SJSA1 (cell line): ENCODE data around the gene AP5Z1. TPM values are rescaled to one million over a fixed set of nuclear protein-coding genes. Genes with fewer than 3 reads are reported as not detected.

Source experiments
- DNase-seq, 2 experiments: peaks; one replicate each; pipeline ENCODE4 v3.0.0-alpha.2; 2015 to 2020; ENCODE audit warnings: low spot score in 2 of 2, low read depth in 1 of 2
- H3K27ac ChIP-seq: fragments of 250-450 bp; sonication (Bioruptor Pico); 2 replicates; pipeline ENCODE4 v1.5.1; 2020; ENCODE audit warnings: mild to moderate bottlenecking, moderate library complexity
- H3K27me3 ChIP-seq: fragments of 250-450 bp; sonication (Bioruptor Pico); replicated peaks from 2 replicates; pipeline ENCODE4 v1.5.1; 2020; ENCODE audit warnings: mild to moderate bottlenecking, moderate library complexity
- H3K36me3 ChIP-seq: fragments of 250-450 bp; sonication (Bioruptor Pico); 2 replicates; pipeline ENCODE4 v1.5.1; 2020; ENCODE audit warnings: mild to moderate bottlenecking
- H3K4me1 ChIP-seq: fragments of 250-450 bp; sonication (Bioruptor Pico); replicated peaks from 2 replicates; pipeline ENCODE4 v1.6.1; 2021; ENCODE audit warnings: mild to moderate bottlenecking
- H3K4me3 ChIP-seq: fragments of 250-450 bp; sonication (Bioruptor Pico); 2 replicates; pipeline ENCODE4 v1.5.1; 2020; ENCODE audit warnings: mild to moderate bottlenecking
- H3K9me3 ChIP-seq: fragments of 250-450 bp; sonication (Bioruptor Pico); replicated peaks from 2 replicates; pipeline ENCODE4 v1.5.1; 2020; ENCODE audit warnings: mild to moderate bottlenecking
- total RNA-seq: library from RNA; depleted of rRNA; stranded (reverse); fragments of >200 nt; shearing (Covaris generic); gene quantifications from 2 replicates; pipeline ENCODE4 v1.2.3, GENCODE V29; 2014

The AP5Z1 gene
- total RNA-seq, 1 experiment from 2014 or later, result 37.7 TPM

DNA sequence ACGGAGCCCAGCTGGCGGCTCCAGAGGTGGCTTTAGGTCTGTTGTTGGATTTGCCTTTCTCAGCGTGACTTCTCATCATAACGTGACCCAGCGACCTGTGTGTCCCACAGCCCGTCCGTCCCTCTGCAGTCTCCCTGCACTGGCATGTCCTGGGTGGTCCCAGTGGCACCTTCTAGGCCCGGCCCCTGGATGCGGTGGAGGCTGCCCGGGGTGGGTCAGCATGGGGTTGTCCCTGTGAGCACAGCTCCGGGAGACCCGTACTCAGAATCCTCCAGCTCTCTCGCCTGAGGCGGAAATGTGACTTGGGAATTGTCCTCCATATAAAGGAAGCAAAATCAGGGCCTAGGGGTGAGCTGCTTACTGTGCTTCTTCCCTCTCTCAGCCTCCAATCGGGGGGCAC lies 25.6 kb upstream of the AP5Z1 start:
- no peaks in the 10 kb centered on the region for H3K9me3 ChIP-seq
- no peak overlapping the region for H3K4me3 ChIP-seq
- H3K36me3 ChIP-seq, result peaks cover 37% of the 10 kb centered on the region
- H3K4me1 ChIP-seq, result peaks cover 13% of the 10 kb centered on the region
- no peak overlapping the region for H3K27ac ChIP-seq
- H3K27me3 ChIP-seq, result no peaks in the 10 kb centered on the region
- no peak for DNase-seq

DNA sequence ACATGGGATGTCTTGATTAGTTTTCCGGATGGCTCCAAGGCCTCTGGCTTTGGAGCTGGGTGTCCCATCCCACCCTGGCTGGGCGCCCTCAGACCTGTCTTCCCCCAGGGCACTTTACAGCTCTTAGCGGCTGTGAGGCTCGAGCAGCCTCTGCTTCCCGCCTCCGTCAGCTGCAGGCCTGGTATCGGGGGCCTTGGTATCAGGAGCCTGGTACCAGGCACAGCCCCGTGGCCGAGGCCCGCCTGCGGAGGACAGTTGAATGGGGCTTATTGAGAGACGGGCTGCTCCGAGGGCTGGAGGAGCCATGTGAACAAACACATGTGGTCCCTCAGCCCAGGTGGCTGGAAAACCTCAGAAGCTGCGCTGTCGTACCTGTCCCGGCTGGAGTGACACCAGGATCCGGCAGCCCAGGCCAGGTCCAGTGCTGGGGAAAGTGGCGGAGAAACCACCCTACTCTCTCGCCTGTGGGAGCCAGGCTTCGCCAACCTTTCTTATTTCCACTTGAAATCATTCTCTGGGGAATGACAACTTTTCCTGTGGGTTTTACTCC lies 23.9 kb upstream of the AP5Z1 start:
- no peak for DNase-seq
- Histone ChIP-seq H3K9me3 (no peaks in the 10 kb centered on the region), H3K36me3 (peaks cover 53% of the 10 kb centered on the region), H3K4me3 (no peak overlapping the region), H3K27ac (no peak overlapping the region), H3K4me1 (peaks cover 5% of the 10 kb centered on the region), H3K27me3 (no peaks in the 10 kb centered on the region)

DNA sequence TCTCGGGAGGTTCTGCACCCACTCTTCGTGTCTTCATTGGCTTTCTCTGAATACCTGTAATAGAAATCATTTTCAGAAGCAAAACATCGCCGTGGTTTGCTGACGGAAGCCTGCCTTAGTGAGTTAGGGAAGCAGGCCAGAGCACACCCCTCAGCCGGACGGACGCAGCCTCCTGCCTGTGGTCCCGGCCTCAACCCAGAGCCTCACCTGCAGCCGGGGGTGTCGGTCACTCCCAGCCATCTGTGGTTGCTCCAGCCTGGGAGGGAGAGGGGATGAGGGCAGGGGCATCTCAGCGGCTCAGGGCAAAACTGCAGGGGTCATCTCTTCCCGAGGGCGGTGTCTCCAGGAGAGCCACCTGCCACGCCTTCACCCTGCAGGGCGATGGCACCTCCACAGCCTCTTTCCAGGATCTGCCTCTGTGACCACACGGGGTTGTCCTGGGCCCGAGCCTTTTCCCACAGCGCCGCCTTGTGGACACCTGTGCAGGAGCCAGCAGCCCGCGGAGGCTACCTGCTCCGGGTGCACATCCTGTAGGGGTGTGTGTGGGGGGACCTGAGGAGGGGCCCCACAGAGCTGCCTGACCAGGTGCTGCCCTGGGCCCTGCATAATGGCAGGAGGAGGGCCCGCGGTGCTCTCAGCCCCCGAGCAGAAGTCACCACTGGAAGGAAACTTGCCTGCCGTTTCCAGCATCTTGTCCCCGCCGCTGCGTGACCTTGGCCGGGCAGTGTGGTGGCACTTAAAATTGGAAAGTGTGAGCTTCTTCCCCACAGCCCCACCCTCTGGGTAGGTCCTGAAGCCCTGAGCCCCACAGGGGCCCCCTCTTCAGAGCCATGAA lies 21.6 kb upstream of the AP5Z1 start:
- Histone ChIP-seq H3K27me3 (no peaks in the 10 kb centered on the region), H3K4me1 (no peaks in the 10 kb centered on the region), H3K36me3 (peaks cover 62% of the 10 kb centered on the region), H3K27ac (no peak overlapping the region), H3K4me3 (no peak overlapping the region), H3K9me3 (no peaks in the 10 kb centered on the region)
- peak; percentile 53 to 83 for DNase-seq

DNA sequence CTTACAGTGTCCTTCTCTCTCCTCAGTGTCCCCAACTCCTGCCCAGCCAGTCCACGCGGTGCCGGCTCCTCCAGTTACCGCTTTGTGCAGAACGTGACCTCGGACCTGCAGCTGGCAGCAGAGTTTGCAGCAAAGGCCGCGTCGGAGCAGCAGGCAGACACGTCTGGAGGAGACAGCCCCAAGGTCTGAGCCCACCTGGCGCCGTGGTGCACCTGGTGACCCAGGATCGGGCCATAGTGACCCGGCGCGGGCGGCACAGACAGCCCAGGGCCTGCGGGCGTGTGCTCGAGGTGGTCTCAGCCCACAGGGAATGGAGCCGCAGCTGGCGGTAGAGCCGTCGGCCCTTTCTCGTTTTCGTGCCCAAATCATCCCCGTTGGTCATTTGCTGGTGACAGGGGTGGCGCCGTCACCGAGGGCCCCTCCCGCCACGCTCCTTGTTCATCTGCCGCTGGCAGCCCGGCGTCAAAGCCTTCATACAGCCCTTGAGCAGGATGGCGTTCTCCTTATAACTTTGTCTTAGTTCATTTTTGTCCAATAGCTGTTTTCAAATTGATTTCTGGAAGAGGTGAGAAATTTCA lies 20.9 kb upstream of the AP5Z1 start:
- no peak for DNase-seq
- Histone ChIP-seq H3K36me3 (peaks cover 67% of the 10 kb centered on the region), H3K9me3 (no peaks in the 10 kb centered on the region), H3K27ac (no peak overlapping the region), H3K27me3 (no peaks in the 10 kb centered on the region), H3K4me3 (no peak overlapping the region), H3K4me1 (no peaks in the 10 kb centered on the region)

DNA sequence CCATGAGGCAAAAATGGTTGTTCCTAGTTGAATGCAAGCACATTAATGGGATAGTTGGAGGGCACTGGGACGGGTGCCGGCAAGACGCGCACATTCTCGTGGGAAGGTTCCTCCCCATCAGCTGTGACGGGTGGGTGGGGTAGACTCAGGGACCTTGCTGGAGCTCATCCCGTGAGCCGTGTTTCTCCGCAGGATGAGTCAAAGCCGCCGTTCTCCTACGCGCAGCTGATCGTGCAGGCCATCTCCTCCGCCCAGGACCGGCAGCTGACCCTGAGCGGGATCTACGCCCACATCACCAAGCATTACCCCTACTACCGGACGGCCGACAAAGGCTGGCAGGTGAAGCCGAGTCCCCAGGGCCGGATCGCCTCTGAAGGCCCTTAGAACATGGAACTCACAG lies 20.4 kb upstream of the AP5Z1 start:
- Histone ChIP-seq H3K9me3 (no peaks in the 10 kb centered on the region), H3K27ac (no peak overlapping the region), H3K4me3 (no peak overlapping the region), H3K36me3 (peaks cover 69% of the 10 kb centered on the region), H3K27me3 (no peaks in the 10 kb centered on the region), H3K4me1 (no peaks in the 10 kb centered on the region)
- no peak for DNase-seq

DNA sequence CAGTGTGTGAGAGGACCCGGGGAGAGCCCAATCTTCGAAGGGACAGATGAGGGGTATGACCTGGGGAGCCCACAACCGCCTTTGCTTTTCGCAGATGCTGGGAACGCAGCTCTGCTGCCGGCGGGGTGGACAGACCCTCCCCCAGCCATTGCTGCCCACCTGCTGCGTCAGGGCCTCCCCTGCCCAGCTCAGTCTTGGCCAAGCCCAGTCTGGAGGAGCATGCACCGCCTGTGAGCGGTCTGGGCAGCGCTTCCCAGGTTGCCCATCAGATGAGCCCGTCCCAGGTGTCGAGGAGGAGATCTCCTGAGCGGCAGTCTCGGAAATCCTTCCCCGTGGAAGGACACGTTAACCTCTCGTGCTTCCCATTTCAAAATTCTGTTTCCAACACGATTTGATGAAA lies 17.3 kb upstream of the AP5Z1 start:
- Histone ChIP-seq H3K27me3 (no peaks in the 10 kb centered on the region), H3K4me1 (no peaks in the 10 kb centered on the region), H3K4me3 (no peak overlapping the region), H3K27ac (no peak overlapping the region), H3K9me3 (no peaks in the 10 kb centered on the region), H3K36me3 (peaks cover 89% of the 10 kb centered on the region)
- no peak for DNase-seq

DNA sequence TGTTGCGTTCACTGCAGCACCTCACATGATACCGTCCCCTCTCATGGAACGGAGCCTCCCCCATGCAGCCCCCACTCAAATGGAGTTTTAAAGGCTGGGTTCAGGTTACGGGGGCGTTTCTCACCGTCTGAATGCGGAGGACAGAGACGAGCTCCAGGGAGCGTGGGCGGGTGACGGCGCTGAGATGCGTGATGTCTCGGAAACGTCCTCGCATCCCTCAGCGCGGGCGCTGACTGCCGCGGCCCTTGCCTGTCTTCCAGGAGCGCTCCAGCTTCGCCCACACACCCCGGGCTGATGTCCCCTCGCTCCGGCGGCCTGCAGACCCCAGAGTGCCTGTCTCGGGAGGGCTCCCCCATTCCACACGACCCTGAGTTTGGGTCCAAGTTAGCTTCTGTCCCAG lies 16.6 kb upstream of the AP5Z1 start:
- H3K27ac ChIP-seq, result no peak overlapping the region
- H3K36me3 ChIP-seq, result peaks cover 90% of the 10 kb centered on the region
- H3K4me1 ChIP-seq, result no peaks in the 10 kb centered on the region
- H3K27me3 ChIP-seq, result no peaks in the 10 kb centered on the region
- H3K9me3 ChIP-seq, result no peaks in the 10 kb centered on the region
- H3K4me3 ChIP-seq, result no peak overlapping the region
- DNase-seq, result no peak

DNA sequence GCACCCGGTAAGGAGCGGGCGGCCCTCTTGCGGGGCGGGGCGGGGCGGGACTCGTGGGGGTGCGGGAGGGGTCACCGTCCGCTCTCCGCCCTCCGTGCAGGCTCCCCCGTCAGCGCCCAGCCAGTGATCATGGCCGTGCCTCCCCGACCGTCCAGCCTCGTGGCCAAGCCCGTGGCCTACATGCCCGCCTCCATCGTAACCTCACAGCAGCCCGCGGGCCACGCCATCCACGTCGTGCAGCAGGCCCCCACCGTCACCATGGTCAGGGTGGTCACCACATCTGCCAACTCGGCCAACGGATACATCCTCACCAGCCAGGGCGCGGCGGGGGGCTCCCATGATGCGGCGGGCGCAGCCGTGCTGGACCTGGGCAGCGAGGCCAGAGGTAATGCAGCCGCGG lies 16.2 kb upstream of the AP5Z1 start:
- H3K36me3 ChIP-seq, result peaks cover 91% of the 10 kb centered on the region
- H3K27me3 ChIP-seq, result no peaks in the 10 kb centered on the region
- no peaks in the 10 kb centered on the region for H3K4me1 ChIP-seq
- H3K27ac ChIP-seq, result no peak overlapping the region
- H3K9me3 ChIP-seq, result no peaks in the 10 kb centered on the region
- no peak for DNase-seq
- no peak overlapping the region for H3K4me3 ChIP-seq

DNA sequence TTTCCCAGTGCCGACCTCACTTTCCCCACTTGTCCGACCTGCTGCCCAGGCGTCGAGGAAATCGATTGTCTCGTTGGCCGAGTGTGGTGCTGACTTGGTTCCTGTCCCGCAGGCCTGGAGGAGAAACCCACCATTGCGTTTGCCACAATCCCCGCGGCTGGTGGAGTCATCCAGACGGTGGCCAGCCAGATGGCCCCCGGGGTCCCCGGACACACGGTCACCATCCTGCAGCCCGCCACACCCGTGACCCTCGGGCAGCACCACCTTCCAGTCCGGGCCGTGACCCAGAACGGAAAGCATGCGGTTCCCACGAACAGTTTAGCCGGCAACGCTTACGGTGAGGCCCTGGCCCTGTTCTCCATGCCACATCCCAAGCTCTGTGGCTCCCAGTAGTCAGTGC lies 14.5 kb upstream of the AP5Z1 start:
- no peaks in the 10 kb centered on the region for H3K4me1 ChIP-seq
- no peak for DNase-seq
- no peak overlapping the region for H3K4me3 ChIP-seq
- no peaks in the 10 kb centered on the region for H3K9me3 ChIP-seq
- H3K36me3 ChIP-seq, result peaks cover 91% of the 10 kb centered on the region
- H3K27me3 ChIP-seq, result no peaks in the 10 kb centered on the region
- no peak overlapping the region for H3K27ac ChIP-seq

DNA sequence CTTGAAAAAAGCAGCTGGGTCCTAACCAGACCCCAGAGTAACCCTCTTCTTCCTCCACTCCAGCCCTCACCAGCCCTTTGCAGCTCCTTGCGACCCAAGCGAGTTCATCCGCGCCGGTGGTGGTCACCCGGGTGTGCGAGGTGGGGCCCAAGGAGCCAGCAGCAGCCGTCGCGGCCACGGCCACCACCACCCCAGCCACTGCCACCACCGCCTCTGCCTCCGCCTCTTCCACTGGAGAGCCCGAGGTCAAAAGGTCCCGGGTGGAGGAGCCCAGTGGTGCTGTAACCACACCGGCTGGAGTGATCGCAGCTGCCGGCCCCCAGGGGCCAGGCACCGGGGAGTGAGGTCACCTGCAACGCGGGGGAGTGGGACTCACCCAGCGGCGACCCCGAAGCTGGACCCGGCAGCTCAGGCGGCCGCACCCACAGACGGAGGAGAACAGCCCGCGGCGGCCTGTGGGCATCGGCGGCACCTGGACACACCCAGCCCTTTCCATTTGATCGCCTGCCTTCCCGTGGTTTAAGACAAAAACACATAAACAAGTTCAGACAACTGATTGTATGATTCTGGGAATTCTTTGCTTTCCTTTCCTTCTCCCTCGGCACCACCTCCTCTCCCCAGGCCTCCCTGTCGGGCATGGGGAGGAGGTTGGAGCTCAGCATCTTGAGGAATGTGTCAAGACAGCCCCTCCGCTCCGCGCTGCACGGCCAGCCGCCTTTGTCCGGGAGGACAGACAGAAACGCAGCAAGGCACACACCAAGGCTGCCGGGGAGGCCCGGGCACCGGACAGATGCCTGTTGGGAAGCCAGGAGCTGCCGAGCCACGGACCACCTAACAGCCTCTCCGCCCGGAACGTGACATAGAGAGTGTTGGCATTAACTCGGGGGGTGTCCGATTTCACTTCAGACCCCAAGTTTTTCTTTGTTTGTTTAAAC lies 13.0 kb upstream of the AP5Z1 start:
- no peaks in the 10 kb centered on the region for H3K9me3 ChIP-seq
- H3K36me3 ChIP-seq, result peaks cover 84% of the 10 kb centered on the region
- peak in 1 of 2 experiments; percentile 49 for DNase-seq
- H3K4me3 ChIP-seq, result no peak overlapping the region
- no peaks in the 10 kb centered on the region for H3K27me3 ChIP-seq
- no peak overlapping the region for H3K27ac ChIP-seq
- no peaks in the 10 kb centered on the region for H3K4me1 ChIP-seq

DNA sequence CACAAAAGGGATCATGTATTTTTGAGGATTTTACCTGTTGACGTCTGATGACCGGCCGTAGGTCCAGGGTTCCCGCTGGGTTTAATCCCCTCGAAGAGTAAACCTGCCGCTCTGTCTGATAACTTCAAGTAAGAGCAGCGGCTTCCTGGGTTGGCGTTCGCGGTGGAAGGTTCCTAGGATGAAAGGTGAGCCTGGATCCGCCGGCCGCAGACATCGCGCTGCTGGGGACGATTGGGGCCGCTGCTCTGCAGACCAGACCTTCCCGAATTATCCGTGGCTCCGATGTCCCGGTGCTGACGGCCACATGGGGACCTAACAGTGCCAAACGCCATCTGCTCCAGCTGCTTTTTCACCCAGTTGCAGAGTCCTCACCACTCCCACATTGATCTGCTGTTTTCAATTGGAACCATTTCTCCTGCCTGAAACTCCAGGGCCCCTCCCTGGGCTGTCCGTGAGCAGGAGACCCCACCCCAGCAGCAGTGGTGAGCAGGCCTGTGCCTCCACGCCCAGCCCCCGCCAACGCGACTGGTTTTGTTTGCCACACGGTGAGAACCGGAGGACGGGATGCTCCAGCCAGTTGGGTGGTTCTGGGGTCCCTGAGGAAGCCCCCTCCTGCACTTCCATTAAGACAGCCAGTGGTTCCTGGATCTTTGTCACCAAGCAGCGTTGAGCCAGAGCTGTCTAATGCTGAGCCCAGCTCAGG lies 12.2 kb upstream of the AP5Z1 start:
- Histone ChIP-seq H3K4me1 (no peaks in the 10 kb centered on the region), H3K27me3 (no peaks in the 10 kb centered on the region), H3K9me3 (no peaks in the 10 kb centered on the region), H3K36me3 (peaks cover 80% of the 10 kb centered on the region), H3K4me3 (no peak overlapping the region), H3K27ac (no peak overlapping the region)
- no peak for DNase-seq

DNA sequence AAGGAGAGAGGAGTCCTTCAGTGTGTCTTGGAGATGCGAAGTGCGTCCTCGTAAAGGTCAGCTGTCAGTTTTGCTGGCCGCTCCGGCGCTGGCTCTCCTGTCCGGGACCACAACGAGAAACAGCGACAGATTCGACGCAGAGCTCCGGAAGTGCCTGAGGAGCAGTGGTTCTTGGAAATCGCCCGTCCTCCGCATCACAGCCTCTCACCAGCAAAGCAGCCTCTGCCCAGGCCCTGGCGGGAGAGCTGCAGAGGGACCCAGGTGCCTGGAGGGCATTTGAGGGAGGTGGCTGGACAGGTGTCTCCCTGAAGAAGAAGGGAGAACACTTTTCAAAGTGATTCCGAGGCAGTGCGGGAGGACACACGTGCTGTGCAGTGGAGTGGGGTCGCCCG lies 11.6 kb upstream of the AP5Z1 start:
- H3K27ac ChIP-seq, result no peak overlapping the region
- DNase-seq, result no peak
- H3K4me3 ChIP-seq, result no peak overlapping the region
- H3K36me3 ChIP-seq, result peaks cover 75% of the 10 kb centered on the region
- no peaks in the 10 kb centered on the region for H3K27me3 ChIP-seq
- H3K4me1 ChIP-seq, result no peaks in the 10 kb centered on the region
- H3K9me3 ChIP-seq, result no peaks in the 10 kb centered on the region

DNA sequence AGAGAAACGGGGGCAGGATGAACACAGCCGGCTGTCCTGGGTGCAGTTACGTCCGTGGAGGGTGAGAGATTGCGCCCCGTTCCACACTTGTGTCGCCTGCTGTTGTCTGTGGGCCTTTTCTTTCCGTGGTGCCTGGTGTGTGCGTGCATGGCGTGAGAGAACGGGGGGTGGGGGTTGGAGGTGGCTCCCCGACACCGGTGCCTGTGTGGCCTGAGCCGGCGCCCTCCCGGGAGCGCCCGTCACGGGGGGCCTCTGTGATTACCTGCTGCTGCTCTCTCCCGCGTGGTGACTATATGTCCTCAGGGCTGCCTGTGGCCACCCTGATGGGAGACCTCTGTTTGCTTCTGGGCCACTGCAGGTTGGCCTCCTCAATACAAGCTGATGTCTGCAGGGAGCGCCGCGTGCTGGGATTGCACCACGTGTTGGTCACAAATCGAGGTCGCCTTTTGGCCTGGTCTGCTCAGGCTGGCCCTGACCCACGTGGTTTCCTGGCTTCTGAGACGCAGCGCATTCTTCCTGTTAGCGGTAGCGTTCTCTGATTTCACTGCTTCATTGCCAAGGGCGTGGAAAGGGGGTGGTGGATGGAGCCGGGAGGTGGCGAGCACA lies 10.9 kb upstream of the AP5Z1 start:
- DNase-seq, result no peak
- Histone ChIP-seq H3K36me3 (peaks cover 70% of the 10 kb centered on the region), H3K4me3 (no peak overlapping the region), H3K4me1 (peaks cover 3% of the 10 kb centered on the region), H3K27me3 (no peaks in the 10 kb centered on the region), H3K27ac (no peak overlapping the region), H3K9me3 (no peaks in the 10 kb centered on the region)
